GM03348 (cell line): Measurements from ENCODE around the gene DEFB116.
"Not testable (repeated sequence)": the region's sequence is repeated elsewhere in the genome, so short reads cannot be mapped to it uniquely, and the experiment has no call there.

Experiments
- DNase-seq: peaks from one replicate; pipeline ENCODE4 v3.0.0; 2012; ENCODE audit warnings: low spot score

The DEFB116 gene, protein sequence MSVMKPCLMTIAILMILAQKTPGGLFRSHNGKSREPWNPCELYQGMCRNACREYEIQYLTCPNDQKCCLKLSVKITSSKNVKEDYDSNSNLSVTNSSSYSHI

GRCh38 chr20:31308535-31309162 lies at the start of gene DEFB116:
Gene DEFB116 (minus strand): TSS chr20:31308585. CDS start chr20:31308585, 0 bp downstream.
- no peak for DNase-seq

DNA sequence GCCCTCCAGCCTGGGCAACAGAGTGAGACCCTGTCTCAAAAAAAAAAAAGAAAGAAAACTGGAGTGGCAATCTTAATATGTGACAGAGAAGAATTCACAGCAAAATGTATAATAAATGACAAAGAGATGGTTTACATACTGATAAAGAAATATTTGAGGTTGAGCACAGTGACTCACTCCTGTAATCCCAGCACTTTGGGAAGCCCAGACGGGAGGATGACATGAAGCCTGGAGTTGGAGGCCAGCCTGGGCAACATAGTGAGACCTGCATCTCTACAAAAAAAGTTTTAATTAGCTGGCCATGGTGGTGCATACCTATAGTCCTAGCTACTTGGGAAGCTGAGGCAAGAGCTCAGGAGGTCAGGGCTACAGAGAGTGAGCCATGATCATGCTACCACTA lies 47.6 kb upstream of the DEFB116 start:
- no peak for DNase-seq

- no peak for DNase-seq
Observed at GRCh38 chr20:31341470-31341869, 33.1 kb upstream of the DEFB116 start.

- DNase-seq: no peak
Observed at GRCh38 chr20:31330893-31331292, 22.5 kb upstream of the DEFB116 start.

GRCh38 chr20:31322504-31322903 lies 14.1 kb upstream of the DEFB116 start:
- DNase-seq: no peak

DNA sequence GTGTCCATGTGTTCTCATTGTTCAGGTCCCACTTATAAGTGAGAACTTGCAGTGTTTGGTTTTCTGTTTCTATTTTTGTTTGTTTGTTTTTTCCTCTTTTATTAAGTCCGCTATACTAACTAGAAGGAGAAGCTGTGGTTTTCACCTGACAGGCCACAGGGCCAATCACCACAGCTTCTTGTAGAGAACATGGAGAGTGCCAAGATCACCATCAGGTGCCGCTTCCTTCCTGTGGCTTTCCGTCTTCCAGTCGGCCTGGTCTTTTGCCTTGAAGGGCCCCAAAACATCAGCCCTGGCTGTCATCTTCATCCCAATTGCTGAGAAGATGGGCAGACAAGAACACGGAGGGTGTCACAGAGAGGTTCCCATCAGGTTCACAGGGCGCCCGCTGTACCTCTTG lies 23.4 kb downstream of the DEFB116 start:
- not testable (repeated sequence) for DNase-seq

- no peak for DNase-seq
Observed at GRCh38 chr20:31278178-31278577, 30.2 kb downstream of the DEFB116 start.

GRCh38 chr20:31274441-31274840 lies 33.9 kb downstream of the DEFB116 start:
- DNase-seq: no peak

GRCh38 chr20:31260326-31260932 lies 48.0 kb downstream of the DEFB116 start:
- no peak for DNase-seq

- DNase-seq: no peak
Observed at GRCh38 chr20:31257364-31257763, 51.0 kb downstream of the DEFB116 start, which contains the start of gene DEFB115. Gene DEFB115 (plus strand): TSS chr20:31257664. CDS start chr20:31257664, 0 bp downstream.

- no peak for DNase-seq
Observed at GRCh38 chr20:31256959-31257358, 51.4 kb downstream of the DEFB116 start.
